Activated CD4-positive, alpha-beta T cell treated with anti-CD3 and anti-CD28 coated beads, Interleukin-2, amount 10 ng/mL, durations not matched to agents 7 days and 5 days (primary cell): ENCODE results near the gene GULP1. TPM values are rescaled to one million over a fixed set of nuclear protein-coding genes. Genes with fewer than 3 reads are reported as not detected.

Source experiments
- CTCF ChIA-PET: fragments of 350-600 bp; sonication (Branson Sonifier 250); formaldehyde crosslinking; loops from one replicate; lab custom pipeline; 2021; ENCODE audit warnings: antibody characterized with exemption; lab: Charles Lee
- POLR2A ChIA-PET: fragments of 350-600 bp; sonication (Branson Sonifier 250); formaldehyde crosslinking; loops from one replicate; lab custom pipeline; 2021; ENCODE audit warnings: antibody characterized with exemption; lab: Charles Lee
- DNase-seq: peaks from one replicate; pipeline ENCODE4 v3.0.0-alpha.2; 2020
- H3K27ac Mint-ChIP-seq: one replicate; pipeline ENCODE4 v1.8.0; 2021; ENCODE audit warnings: mild to moderate bottlenecking, moderate library complexity, mixed read lengths
- H3K27me3 Mint-ChIP-seq: one replicate; pipeline ENCODE4 v1.8.0; 2021; ENCODE audit warnings: mixed read lengths
- H3K36me3 Mint-ChIP-seq: one replicate; pipeline ENCODE4 v1.8.0; 2021; ENCODE audit warnings: low read depth, mixed read lengths
- H3K4me1 Mint-ChIP-seq: one replicate; pipeline ENCODE4 v1.8.0; 2021; ENCODE audit warnings: mixed read lengths
- H3K4me3 Mint-ChIP-seq: one replicate; pipeline ENCODE4 v1.8.0; 2021; ENCODE audit warnings: mild to moderate bottlenecking, moderate library complexity, mixed read lengths
- H3K9me3 Mint-ChIP-seq: one replicate; pipeline ENCODE4 v1.8.0; 2021; ENCODE audit warnings: mixed read lengths
- microRNA-seq: library from miRNA; unstranded; fragments of <30 nt; microRNA quantifications from one replicate; pipeline ENCODE4 v1.2.0, GENCODE V29; 2021; ENCODE audit warnings: borderline microRNAs expressed, borderline replicate concordance
- total RNA-seq, 2 experiments: library from RNA; stranded (reverse); gene quantifications; one replicate each; pipeline ENCODE4 v1.2.3, GENCODE V29; 2021

Gene GULP1
- total RNA-seq, 2 experiments from 2014 or later, result not detected

DNA sequence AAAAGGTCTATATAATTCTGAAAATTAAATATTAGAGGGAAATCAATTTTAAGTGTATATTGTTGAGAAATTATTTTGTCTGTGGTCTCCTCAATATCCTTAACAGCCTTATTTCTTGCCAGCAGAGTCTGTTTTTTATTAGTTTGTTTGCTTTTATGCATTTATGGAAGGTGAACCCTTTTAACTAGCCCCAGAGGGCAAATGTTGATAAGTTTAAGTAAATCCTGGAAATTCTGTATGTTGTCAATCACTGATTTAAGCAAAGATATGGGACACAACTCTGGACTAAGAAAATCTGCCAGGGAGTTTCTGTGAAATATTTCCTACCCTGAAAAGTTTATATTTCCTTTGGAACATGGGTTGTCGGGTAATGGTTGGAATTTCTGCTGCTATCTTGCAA is 343.0 kb downstream of the GULP1 start:
- H3K27me3 Mint-ChIP-seq, result no peaks in the 10 kb centered on the region
- H3K4me3 Mint-ChIP-seq, result no peak overlapping the region
- ChIA-PET CTCF (no interaction called here), POLR2A (no interaction called here)
- H3K36me3 Mint-ChIP-seq, result no peaks in the 10 kb centered on the region
- DNase-seq, result no peak
- no peaks in the 10 kb centered on the region for H3K9me3 Mint-ChIP-seq
- H3K4me1 Mint-ChIP-seq, result no peaks in the 10 kb centered on the region
- no peak overlapping the region for H3K27ac Mint-ChIP-seq

Small RNA genes lying within 50 kb of the gene (microRNA-seq; reads per million reads assigned to microRNA genes)
- not detected for gene MIR561
